Measurements from ENCODE around the gene ATXN7L3. TPM values are rescaled to one million over a fixed set of nuclear protein-coding genes. Genes with fewer than 3 reads are reported as not detected.

Gene ATXN7L3
- total RNA-seq, 1 experiment from 2014 or later = 86.7 TPM

DNA sequence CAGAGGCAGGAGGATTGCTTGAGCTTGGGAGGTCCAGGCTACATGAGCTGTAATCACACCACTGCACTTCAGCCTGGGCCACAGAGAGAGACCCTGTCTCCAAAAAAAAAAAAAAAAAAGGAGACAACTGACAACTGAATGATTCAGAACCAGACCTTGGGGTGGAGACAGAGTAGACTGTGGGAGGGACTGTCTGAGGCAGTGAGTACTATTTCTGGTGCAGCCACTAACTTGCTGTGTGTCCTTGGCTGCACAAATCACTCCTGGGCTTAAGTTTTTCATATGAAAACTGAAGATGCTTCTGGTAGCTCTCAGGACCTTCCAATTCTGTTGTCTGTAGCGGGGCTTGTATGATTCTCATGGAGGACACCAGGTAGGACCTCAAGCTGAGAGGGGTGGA lies 23.4 kb downstream of the ATXN7L3 start:
- no peak overlapping the region for H3K27ac ChIP-seq (ENCODE audit: low read depth, low read length)
- RAD21 ChIA-PET (ENCODE audit: low non-redundant PET in 1 of 2, low total read pairs in 2 of 2, uncharacterized antibody in 2 of 2, unreplicated experiment in 2 of 2) = no interaction called here

More for the DNA sequence above, 23.4 kb downstream of the ATXN7L3 start:
- CTCF ChIA-PET = no interaction called here
- DNase-seq (ENCODE audit: low read depth, low spot score) (no peak), ATAC-seq (no peak)
- H3K9me2 ChIP-seq (ENCODE audit: insufficient read depth) = no peaks in the 10 kb centered on the region
- intact Hi-C loops (cut with micrococcal nuclease) = no loop called here
- no peaks in the 10 kb centered on the region for H4K20me1 ChIP-seq (ENCODE audit: insufficient read depth)
- TF ChIP-seq ZNF274 (IDR thresholded peaks at IDR 0.05; ENCODE audit: low read depth, low read length) (no peak), CEBPB (IDR thresholded peaks at IDR 0.05; ENCODE audit: low read depth) (no peak), POLR2A (IDR thresholded peaks at IDR 0.05; ENCODE audit: borderline replicate concordance, extremely low read depth, insufficient read depth, insufficient read length) (no peak), ELF1 (IDR thresholded peaks at IDR 0.05; ENCODE audit: borderline replicate concordance, low read depth) (no peak), POLR2AphosphoS5 (IDR thresholded peaks at IDR 0.05; ENCODE audit: low read depth, low read length) (no peak), ZFX (IDR thresholded peaks at IDR 0.05) (no peak), EGR1 (IDR thresholded peaks at IDR 0.05; ENCODE audit: low read depth) (no peak), EZH2phosphoT487 (IDR thresholded peaks at IDR 0.05; ENCODE audit: borderline replicate concordance) (no peak), RAD21 (IDR thresholded peaks at IDR 0.05; ENCODE audit: low read depth) (no peak), JUND (IDR thresholded peaks at IDR 0.05) (no peak), CTCF (IDR thresholded peaks at IDR 0.05 in 2 of 3, conservative IDR thresholded peaks at IDR 0.05 in 1 of 3; ENCODE audit: borderline replicate concordance in 1 of 3, insufficient read depth in 1 of 3, low read depth in 2 of 3, low read length in 2 of 3) (no peak), CBX3 (IDR thresholded peaks at IDR 0.05; ENCODE audit: low read depth) (no peak)
- TF ChIP-seq, protein P1, sequence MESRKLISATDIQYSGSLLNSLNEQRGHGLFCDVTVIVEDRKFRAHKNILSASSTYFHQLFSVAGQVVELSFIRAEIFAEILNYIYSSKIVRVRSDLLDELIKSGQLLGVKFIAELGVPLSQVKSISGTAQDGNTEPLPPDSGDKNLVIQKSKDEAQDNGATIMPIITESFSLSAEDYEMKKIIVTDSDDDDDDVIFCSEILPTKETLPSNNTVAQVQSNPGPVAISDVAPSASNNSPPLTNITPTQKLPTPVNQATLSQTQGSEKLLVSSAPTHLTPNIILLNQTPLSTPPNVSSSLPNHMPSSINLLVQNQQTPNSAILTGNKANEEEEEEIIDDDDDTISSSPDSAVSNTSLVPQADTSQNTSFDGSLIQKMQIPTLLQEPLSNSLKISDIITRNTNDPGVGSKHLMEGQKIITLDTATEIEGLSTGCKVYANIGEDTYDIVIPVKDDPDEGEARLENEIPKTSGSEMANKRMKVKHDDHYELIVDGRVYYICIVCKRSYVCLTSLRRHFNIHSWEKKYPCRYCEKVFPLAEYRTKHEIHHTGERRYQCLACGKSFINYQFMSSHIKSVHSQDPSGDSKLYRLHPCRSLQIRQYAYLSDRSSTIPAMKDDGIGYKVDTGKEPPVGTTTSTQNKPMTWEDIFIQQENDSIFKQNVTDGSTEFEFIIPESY (IDR thresholded peaks at IDR 0.05; ENCODE audit: extremely low read depth, insufficient replicate concordance, low read length) = no peak
- H3K4me1 ChIP-seq (ENCODE audit: control insufficient read depth in 1 of 2, insufficient read depth in 2 of 2, low read length in 2 of 2) = no peaks in the 10 kb centered on the region
- H3K36me3 ChIP-seq (ENCODE audit: control insufficient read depth in 1 of 2, insufficient read depth in 2 of 2, low read length in 2 of 2) = peaks cover 6 to 9% of the 10 kb centered on the region in 2 experiments; a peak in 3 of 4 replicates
- H3K9me3 ChIP-seq (ENCODE audit: control insufficient read depth in 1 of 2, insufficient read depth in 1 of 2, low read depth in 1 of 2, low read length in 2 of 2) = no peaks in the 10 kb centered on the region
- no peak overlapping the region for H3K4me3 ChIP-seq (replicated peaks in 1 of 2; ENCODE audit: low read depth in 1 of 2, low read length in 2 of 2)
- H2AFZ ChIP-seq (ENCODE audit: low read depth, low read length, poor library complexity, severe bottlenecking) = no peak overlapping the region
- H3K27me3 ChIP-seq (ENCODE audit: insufficient read depth, low read length) = no peaks in the 10 kb centered on the region
- no peak overlapping the region for H3K4me2 ChIP-seq (ENCODE audit: low read length)
- no peaks in the 10 kb centered on the region for H3K79me2 ChIP-seq (ENCODE audit: insufficient read depth, low read length)
- BruUV-seq (replicated peaks) = no TSS peak
- H3K9ac ChIP-seq (ENCODE audit: low read length) = no peak overlapping the region
- POLR2A ChIA-PET = no interaction called here
